K562 (cell line): Measurements from ENCODE around the gene UBE2D3. TPM values are rescaled to one million over a fixed set of nuclear protein-coding genes. Genes with fewer than 3 reads are reported as not detected.
"Not testable (repeated sequence)": the region's sequence is repeated elsewhere in the genome, so short reads cannot be mapped to it uniquely, and the experiment has no call there.

Experiments used
- ATAC-seq: fragments of 200-7000 bp; cut with Tn5 transposase; 3 replicates; pipeline ENCODE4 v1.9.1; 2020; ENCODE audit warnings: moderate library complexity
- BruUV-seq: library from RNA; stranded (reverse); fragments of 400-500 nt; replicated peaks from 2 replicates; lab custom pipeline; 2021; lab: Mats Ljungman, UMichigan
- CTCF ChIA-PET: fragments of 300-600 bp; formaldehyde crosslinking; extraction: SDS; loops from one replicate; lab custom pipeline; 2021; ENCODE audit warnings: low intra/inter-chr PET ratio; lab: Yijun Ruan, JAX
- POLR2A ChIA-PET: fragments of 300-600, 350-650 bp; sonication (Branson Sonifier 250); formaldehyde crosslinking; extraction: SDS; loops from one replicate; lab custom pipeline; 2021; ENCODE audit warnings: antibody characterized with exemption, inconsistent platforms; lab: Yijun Ruan, JAX
- DNase-seq, 4 experiments: peaks; one replicate each; pipeline versions ENCODE4 v3.0.0 to v3.0.0-alpha.2; 2011 to 2018; ENCODE audit warnings: low spot score in 3 of 4, mixed read lengths in 3 of 4; ENCODE audit errors: extremely low read depth in 1 of 4
- FAIRE-seq: peaks from 2 replicates; lab custom pipeline; 2011; peaks lifted over from hg19 to GRCh38; lab: Jason Lieb, UNC
- H2AFZ ChIP-seq: 2 replicates; pipeline ENCODE4 v1.6.0; 2011; ENCODE audit warnings: low read depth, low read length, control low read depth, inconsistent platforms
- H3K27ac ChIP-seq: fragments of 200-600 bp; 3 replicates; pipeline ENCODE4 v1.8.0; 2011; ENCODE audit warnings: low read depth, mild to moderate bottlenecking, control low read depth, inconsistent platforms, low read length, moderate library complexity, mixed read lengths; ENCODE audit errors: extremely low read depth
- H3K27me3 ChIP-seq, 2 experiments: fragments of 300-600 bp in 1 of 2; 2 replicates in 1 of 2; 3 replicates in 1 of 2; pipeline versions ENCODE4 v1.6.0 to v1.8.0; 2011; ENCODE audit warnings: inconsistent platforms in 2 of 2, low read length in 2 of 2, mild to moderate bottlenecking in 1 of 2, mixed read lengths in 1 of 2, moderate library complexity in 1 of 2; ENCODE audit not compliant: control insufficient read depth in 2 of 2, insufficient read depth in 2 of 2
- H3K36me3 ChIP-seq: fragments of 300-600 bp; 3 replicates; pipeline ENCODE4 v1.8.0; 2011; ENCODE audit warnings: mild to moderate bottlenecking, low read length, inconsistent platforms; ENCODE audit not compliant: control insufficient read depth, insufficient read depth
- H3K4me1 ChIP-seq, 2 experiments: fragments of 200-600 bp in 1 of 2; replicated peaks in 1 of 2; 2 replicates in 1 of 2; 3 replicates in 1 of 2; pipeline versions ENCODE4 v1.5.1 to v1.8.0; 2011; ENCODE audit warnings: inconsistent platforms in 2 of 2, low read length in 2 of 2, mild to moderate bottlenecking in 1 of 2, mixed read lengths in 1 of 2, moderate library complexity in 1 of 2; ENCODE audit not compliant: control insufficient read depth in 2 of 2, insufficient read depth in 2 of 2
- H3K4me2 ChIP-seq: 2 replicates; pipeline ENCODE4 v1.6.1; 2011; ENCODE audit warnings: low read length, control low read depth, inconsistent platforms, mixed read lengths; ENCODE audit not compliant: insufficient read depth
- H3K4me3 ChIP-seq: fragments of 200-600 bp; sonication (generic), shearing (Covaris generic); 2 replicates; pipeline ENCODE4 v1.5.1; 2016; ENCODE audit warnings: control low read depth, inconsistent platforms
- H3K79me2 ChIP-seq: fragments of 200-600 bp; 3 replicates; pipeline ENCODE4 v1.8.0; 2011; ENCODE audit warnings: low read length, inconsistent platforms; ENCODE audit not compliant: control insufficient read depth, insufficient read depth
- H3K9ac ChIP-seq, 2 experiments: 2 replicates each; pipeline versions ENCODE4 v1.6.0 to v1.6.1; 2011; ENCODE audit warnings: low read depth in 2 of 2, low read length in 2 of 2, control low read depth in 1 of 2, inconsistent platforms in 1 of 2, mild to moderate bottlenecking in 1 of 2, mixed read lengths in 1 of 2; ENCODE audit not compliant: insufficient read depth in 1 of 2
- H3K9me1 ChIP-seq: one replicate; pipeline ENCODE4 v1.6.0; 2011; ENCODE audit warnings: inconsistent platforms, mild to moderate bottlenecking, low read length, moderate library complexity; ENCODE audit not compliant: control insufficient read depth, insufficient read depth
- H3K9me3 ChIP-seq: replicated peaks from 2 replicates; pipeline ENCODE4 v1.5.1; 2011; ENCODE audit warnings: low read depth, low read length, inconsistent platforms; ENCODE audit not compliant: control insufficient read depth, insufficient read depth
- H4K20me1 ChIP-seq: replicated peaks from 2 replicates; pipeline ENCODE4 v1.6.1; 2011; ENCODE audit warnings: low read length, inconsistent platforms, mixed read lengths; ENCODE audit not compliant: control insufficient read depth, insufficient read depth
- ADNP ChIP-seq: fragments of 200-800 bp; sonication (Bioruptor generic); IDR thresholded peaks from 2 replicates; pipeline ENCODE4 v1.6.1; 2016; ENCODE audit warnings: missing genetic modification characterization, missing compliant biosample characterization
- ARID1B ChIP-seq: fragments of 450-650 bp; IDR thresholded peaks from 2 replicates; pipeline ENCODE4 v1.6.1; 2016; ENCODE audit warnings: antibody characterized with exemption, mild to moderate bottlenecking, inconsistent platforms
- CC2D1A ChIP-seq: fragments of 450-650 bp; IDR thresholded peaks from 2 replicates; pipeline ENCODE4 v1.6.1; 2017; ENCODE audit warnings: mild to moderate bottlenecking
- DPF2 ChIP-seq: fragments of 450-650 bp; IDR thresholded peaks from 2 replicates; pipeline ENCODE4 v1.6.1; 2016
- GTF2A2 ChIP-seq: IDR thresholded peaks from 2 replicates; pipeline ENCODE4 v1.6.1; 2016; ENCODE audit warnings: mild to moderate bottlenecking, missing genetic modification characterization, missing compliant biosample characterization
- KDM1A ChIP-seq, 2 experiments: fragments of 450-650 bp; IDR thresholded peaks; 2 replicates each; pipeline ENCODE4 v1.6.1; 2016; ENCODE audit warnings: mild to moderate bottlenecking in 2 of 2
- MTA2 ChIP-seq: fragments of 450-650 bp; IDR thresholded peaks from 2 replicates; pipeline ENCODE4 v1.6.1; 2016; ENCODE audit warnings: low read depth
- PHB2 ChIP-seq: fragments of 450-650 bp; IDR thresholded peaks from 2 replicates; pipeline ENCODE4 v1.6.1; 2017; ENCODE audit warnings: low read depth
- POU5F1 ChIP-seq: fragments of 150-350 bp; IDR thresholded peaks from 2 replicates; pipeline ENCODE4 v1.6.1; 2014; ENCODE audit warnings: borderline replicate concordance, low read length, low read depth, mild to moderate bottlenecking; ENCODE audit not compliant: partially characterized antibody
- SMARCE1 ChIP-seq: fragments of 450-650 bp; IDR thresholded peaks from 2 replicates; pipeline ENCODE4 v1.7.1; 2016; ENCODE audit warnings: mild to moderate bottlenecking
- SRSF7 ChIP-seq: fragments of 200-400 bp; formaldehyde crosslinking; optimal IDR thresholded peaks from 2 replicates; pipeline ENCODE3; 2017; ENCODE audit warnings: mild to moderate bottlenecking, low read depth, low read length
- ZNF384 ChIP-seq: IDR thresholded peaks from 2 replicates; pipeline ENCODE4 v1.6.1; 2012; ENCODE audit warnings: low read depth, low read length, improper control_type of control experiment
- WGBS: fragments of 100-300 bp; shearing (Covaris generic); methylation state at CpG from one replicate; pipeline ENCODE4 v1.1.6; 2016; ENCODE audit warnings: low coverage, mixed read lengths; ENCODE audit not compliant: insufficient coverage; ENCODE audit errors: missing lambda C conversion rate; 5-methylcytosine and 5-hydroxymethylcytosine counted together
- in situ Hi-C: fragments of 300-500 bp; cut with MboI; formaldehyde crosslinking; loops from 4 replicates; pipeline ENCODE4 v1.15.0; 2018; ENCODE audit warnings: inconsistent platforms, mixed read lengths
- intact Hi-C: fragments of 100-400 bp; cut with micrococcal nuclease; formaldehyde crosslinking; loops from 2 replicates; pipeline ENCODE4 v1.14.2; 2022
- polyA plus RNA-seq, 8 experiments: library from polyadenylated mRNA; depleted of rRNA in 4 of 8; stranded (reverse) in 5 of 8; unstranded in 3 of 8; fragments of >200 nt; fragmentation: Nextera tagmentation in 2 of 8; fragmentation: Illumina TruSeq in 1 of 8; extraction: Ambion mirVana in 2 of 8; extraction: Trizol in 1 of 8; gene quantifications; 2 replicates each; pipeline versions ENCODE4 v1.2.1 to v1.2.3, GENCODE V29; 2011 to 2014; ENCODE audit warnings: inconsistent platforms in 1 of 8, missing spikeins in 1 of 8
- total RNA-seq, 7 experiments: library from RNA; depleted of rRNA in 6 of 7; stranded (reverse); fragments of >200 nt in 6 of 7; fragmentation: Illumina TruSeq in 2 of 7; extraction: Trizol in 2 of 7; gene quantifications; 2 replicates each; pipeline versions ENCODE4 v1.2.1 to v1.2.3, GENCODE V29; 2011 to 2021; ENCODE audit warnings: low replicate concordance in 1 of 7
- TF ChIP-seq, protein P1 (sequence below): fragments of 450-650 bp; conservative IDR thresholded peaks from 2 replicates; pipeline ENCODE4 v1.6.1; 2016; ENCODE audit warnings: missing genetic modification characterization, low read depth, mild to moderate bottlenecking, control low read depth, missing compliant biosample characterization
- TF ChIP-seq, protein P2 (sequence below): sonication (generic); IDR thresholded peaks from 2 replicates; pipeline ENCODE4 v1.6.1; 2016

Gene UBE2D3
- total and polyA plus RNA-seq, 9 of the 15 experiments (the other 6 are each of a cell fraction or from before 2014, with no cell fraction given), result 191 to 618 (median 292) TPM

DNA sequence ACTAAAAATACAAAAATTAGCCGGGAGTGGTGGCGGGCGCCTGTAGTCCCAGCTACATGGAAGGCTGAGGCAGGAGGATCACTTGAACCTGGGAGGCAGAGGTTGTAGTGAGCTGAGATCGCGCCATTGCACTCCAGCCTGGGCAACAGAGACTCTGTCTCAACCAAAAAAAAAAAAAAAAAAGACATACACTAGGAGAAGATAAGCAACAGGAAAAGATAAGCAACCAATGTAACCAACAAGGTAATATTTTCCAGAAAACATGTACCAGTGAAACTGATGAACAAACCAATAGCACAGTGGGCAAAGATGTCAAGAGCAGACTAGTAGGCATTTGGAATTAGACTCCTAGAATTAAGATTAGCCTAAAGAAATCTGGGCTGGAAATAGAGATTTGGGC, 38.0 kb upstream of the UBE2D3 start:
- peaks cover 72% of the 10 kb centered on the region for H3K79me2 ChIP-seq
- POLR2A ChIA-PET, result interaction anchor here (1.1 to 1.4 kb wide), 2 partner anchors 13 to 37 kb away, joined by 3 to 7 read pairs; partner anchors contain the start of gene UBE2D3
- not testable (repeated sequence) for BruUV-seq

DNA sequence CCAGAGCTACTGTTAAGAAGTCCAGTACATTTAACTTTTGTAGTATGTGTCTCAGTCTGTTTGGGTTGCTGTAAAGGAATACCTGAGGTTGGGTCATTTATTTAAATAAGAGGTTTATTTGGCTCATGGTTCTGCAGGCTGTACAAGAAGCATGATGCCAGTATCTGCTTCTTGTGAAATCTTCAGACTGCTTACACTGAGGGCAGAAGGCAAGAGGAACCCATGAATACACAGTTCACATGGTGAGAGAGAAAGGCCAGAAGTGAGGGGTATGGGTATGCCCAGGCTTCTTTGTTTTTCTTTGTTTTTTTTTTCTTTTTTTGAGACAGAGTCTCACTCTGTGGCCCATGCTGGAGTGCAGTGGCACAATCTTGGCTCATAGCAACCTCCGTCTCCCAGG, 35.4 kb upstream of the UBE2D3 start:
- H3K4me3 ChIP-seq, result no peak overlapping the region
- H2AFZ ChIP-seq, result no peak overlapping the region
- no peak overlapping the region for H3K9ac ChIP-seq
- CTCF ChIA-PET, result no interaction called here
- no peak overlapping the region for H3K4me2 ChIP-seq
- FAIRE-seq, result no peak
- no TSS peak for BruUV-seq
- TF ChIP-seq GTF2A2 (no peak), MTA2 (no peak), PHB2 (no peak), SRSF7 (no peak), DPF2 (no peak), POU5F1 (no peak)
- TF ChIP-seq, protein P1, sequence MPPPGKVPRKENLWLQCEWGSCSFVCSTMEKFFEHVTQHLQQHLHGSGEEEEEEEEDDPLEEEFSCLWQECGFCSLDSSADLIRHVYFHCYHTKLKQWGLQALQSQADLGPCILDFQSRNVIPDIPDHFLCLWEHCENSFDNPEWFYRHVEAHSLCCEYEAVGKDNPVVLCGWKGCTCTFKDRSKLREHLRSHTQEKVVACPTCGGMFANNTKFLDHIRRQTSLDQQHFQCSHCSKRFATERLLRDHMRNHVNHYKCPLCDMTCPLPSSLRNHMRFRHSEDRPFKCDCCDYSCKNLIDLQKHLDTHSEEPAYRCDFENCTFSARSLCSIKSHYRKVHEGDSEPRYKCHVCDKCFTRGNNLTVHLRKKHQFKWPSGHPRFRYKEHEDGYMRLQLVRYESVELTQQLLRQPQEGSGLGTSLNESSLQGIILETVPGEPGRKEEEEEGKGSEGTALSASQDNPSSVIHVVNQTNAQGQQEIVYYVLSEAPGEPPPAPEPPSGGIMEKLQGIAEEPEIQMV (tag), result no peak
- TF ChIP-seq, protein P2, sequence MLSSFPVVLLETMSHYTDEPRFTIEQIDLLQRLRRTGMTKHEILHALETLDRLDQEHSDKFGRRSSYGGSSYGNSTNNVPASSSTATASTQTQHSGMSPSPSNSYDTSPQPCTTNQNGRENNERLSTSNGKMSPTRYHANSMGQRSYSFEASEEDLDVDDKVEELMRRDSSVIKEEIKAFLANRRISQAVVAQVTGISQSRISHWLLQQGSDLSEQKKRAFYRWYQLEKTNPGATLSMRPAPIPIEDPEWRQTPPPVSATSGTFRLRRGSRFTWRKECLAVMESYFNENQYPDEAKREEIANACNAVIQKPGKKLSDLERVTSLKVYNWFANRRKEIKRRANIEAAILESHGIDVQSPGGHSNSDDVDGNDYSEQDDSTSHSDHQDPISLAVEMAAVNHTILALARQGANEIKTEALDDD, result no peak
- no peaks in the 10 kb centered on the region for H3K27me3 ChIP-seq
- ATAC-seq, result no peak
- peaks cover 0 to 10% of the 10 kb centered on the region in 2 experiments; a peak in 3 of 5 replicates for H3K4me1 ChIP-seq
- H3K9me1 ChIP-seq, result no peaks in the 10 kb centered on the region
- intact Hi-C loops, result no loop called here
- no peaks in the 10 kb centered on the region for H3K36me3 ChIP-seq
- 100% methylated on average over 1 of the region's 1 CpG for WGBS
- POLR2A ChIA-PET, result no interaction called here
- no peaks in the 10 kb centered on the region for H4K20me1 ChIP-seq
- peaks cover 50% of the 10 kb centered on the region for H3K79me2 ChIP-seq
- in situ Hi-C loops, result no loop called here
- no peak overlapping the region for H3K27ac ChIP-seq
- H3K9me3 ChIP-seq, result peaks cover 12% of the 10 kb centered on the region; the same call in 1 of the 2 replicates
- no peak for DNase-seq

More for the DNA sequence above, 38.0 kb upstream of the UBE2D3 start:
- H2AFZ ChIP-seq, H3K36me3 ChIP-seq, H4K20me1 ChIP-seq, H3K4me1 ChIP-seq, ATAC-seq, FAIRE-seq, H3K9me3 ChIP-seq, in situ Hi-C loops, CTCF ChIA-PET, H3K9me1 ChIP-seq, H3K27me3 ChIP-seq, H3K4me3 ChIP-seq, DNase-seq: not testable (repeated sequence)
- 29% methylated on average over 3 of the region's 5 CpGs for WGBS
- Histone ChIP-seq H3K27ac (peak overlapping the region; percentile 98; the same call in 1 of the 3 replicates), H3K9ac (peak overlapping the region in 1 of 2 experiments; percentile 33; a peak in 1 of 4 replicates), H3K4me2 (peak overlapping the region; percentile 65)
- intact Hi-C loops, result loop anchor here (5.0 kb wide), 3 partner anchors 103 to 227 kb away; partner anchors contain the start of gene MANBA
- TF ChIP-seq ARID1B (peak; percentile 35; the same call in 1 of the 2 replicates), KDM1A (IDR thresholded peaks at IDR 0.05) (peak; percentile 36 to 38; a peak in 2 of 4 replicates), CC2D1A (0 out of 2 replicates have a peak, but pooled peaks have one; percentile 23), DPF2 (peak; percentile 47), ZNF384 (peak; percentile 64; the same call in 1 of the 2 replicates), ADNP (tag) (peak; percentile 54; the same call in 1 of the 2 replicates), SMARCE1 (peak; percentile 64; the same call in 1 of the 2 replicates)
